Prostate gland (tissue), 2 donors: ENCODE data around the gene AFF2. TPM values are rescaled to one million over a fixed set of nuclear protein-coding genes. Genes with fewer than 3 reads are reported as not detected.

Source experiments
- DNase-seq: peaks from one replicate; pipeline ENCODE4 v3.0.0-alpha.2; 2019; ENCODE audit warnings: low spot score
- H3K27ac ChIP-seq, 2 donors: fragments of 200-600 bp; sonication (generic); 2 replicates each; pipeline ENCODE4 v1.5.1; 2017 to 2019
- H3K27me3 ChIP-seq: fragments of 200-600 bp; sonication (generic); replicated peaks from 2 replicates; pipeline ENCODE4 v1.5.1; 2019; ENCODE audit not compliant: insufficient read depth
- H3K36me3 ChIP-seq, 2 donors: fragments of 200-600 bp; sonication (generic); 1 replicate in 1 of 2; 2 replicates in 1 of 2; pipeline versions ENCODE4 v1.5.1 to v1.8.1; 2017 to 2019
- H3K4me1 ChIP-seq: fragments of 200-600 bp; sonication (generic); replicated peaks from 2 replicates; pipeline ENCODE4 v1.5.1; 2019
- H3K4me3 ChIP-seq, 2 donors: fragments of 200-600 bp; sonication (generic); 2 replicates each; pipeline ENCODE4 v1.5.1; 2017 to 2019
- H3K9me3 ChIP-seq: fragments of 200-600 bp; sonication (generic); 2 replicates; pipeline ENCODE4 v1.5.1; 2017
- CTCF ChIP-seq, 4 experiments: fragments of 200-600 bp in 2 of 4; fragments of 450-650 bp in 2 of 4; sonication (generic) in 2 of 4; IDR thresholded peaks; 1 replicate in 3 of 4; 2 replicates in 1 of 4; pipeline ENCODE4 v1.5.1; 2016 to 2019; ENCODE audit warnings: antibody characterized with exemption in 4 of 4, mild to moderate bottlenecking in 2 of 4, moderate library complexity in 2 of 4
- POLR2A ChIP-seq: fragments of 450-650 bp; IDR thresholded peaks from one replicate; pipeline ENCODE4 v1.6.1; 2016; ENCODE audit warnings: antibody characterized with exemption, mild to moderate bottlenecking
- POLR2AphosphoS5 ChIP-seq: sonication (generic); formaldehyde crosslinking; IDR thresholded peaks from one replicate; pipeline ENCODE4 v1.6.1; 2017; ENCODE audit warnings: antibody characterized with exemption
- WGBS: methylation state at CpG from one replicate; pipeline ENCODE4 v1.1.5; 2018; 5-methylcytosine and 5-hydroxymethylcytosine counted together
- intact Hi-C: fragments of 100-400 bp; cut with DNase I; formaldehyde crosslinking; loops from one replicate; pipeline ENCODE4 v1.14.2; 2022
- total RNA-seq, 2 donors: library from RNA; depleted of rRNA; stranded (reverse); fragments of >200 nt; gene quantifications; one replicate each; pipeline ENCODE4 v1.1.0, GENCODE V29; 2016

The AFF2 gene
- total RNA-seq, 2 donors from 2014 or later, result 0.27 to 22.2 TPM

GRCh38 chrX:148535639-148536038 is 35.2 kb downstream of the AFF2 start:
- intact Hi-C loops, result no loop called here
- Histone ChIP-seq H3K4me1 (no peaks in the 10 kb centered on the region), H3K27ac (no peak overlapping the region), H3K4me3 (no peak overlapping the region), H3K27me3 (no peaks in the 10 kb centered on the region), H3K36me3 (no peaks in the 10 kb centered on the region), H3K9me3 (no peaks in the 10 kb centered on the region)
- TF ChIP-seq POLR2A (no peak), POLR2AphosphoS5 (no peak), CTCF (IDR thresholded peaks at IDR 0.05) (no peak)
- 77% methylated on average over 4 of the region's 4 CpGs for WGBS
- no peak for DNase-seq

DNA sequence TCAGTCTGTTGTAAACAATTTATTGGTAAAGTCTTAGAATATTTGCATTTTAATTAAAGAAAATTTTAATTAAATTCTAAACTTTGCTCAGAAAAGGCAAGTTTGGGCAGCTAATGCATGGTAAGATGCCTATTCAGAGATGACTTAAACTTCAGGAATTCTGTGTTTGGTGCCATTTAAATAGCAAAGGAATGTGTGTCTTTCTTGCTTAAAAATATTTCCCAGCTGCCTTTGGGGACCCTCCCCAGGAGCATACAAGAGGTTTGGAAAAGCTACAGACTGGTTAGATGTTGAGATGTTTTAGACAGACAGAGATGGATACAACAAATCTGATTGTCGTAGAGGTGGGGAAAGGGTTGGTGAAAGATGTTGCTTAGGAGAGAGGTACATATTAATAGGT is 36.5 kb downstream of the AFF2 start:
- no peaks in the 10 kb centered on the region for H3K9me3 ChIP-seq
- no peak for TF ChIP-seq CTCF (IDR thresholded peaks at IDR 0.05)
- TF ChIP-seq POLR2A, result no peak
- no peak for TF ChIP-seq POLR2AphosphoS5
- H3K27me3 ChIP-seq, result no peaks in the 10 kb centered on the region
- H3K4me1 ChIP-seq, result no peaks in the 10 kb centered on the region
- H3K27ac ChIP-seq, result no peak overlapping the region
- no peak for DNase-seq
- intact Hi-C loops, result no loop called here
- H3K36me3 ChIP-seq, result no peaks in the 10 kb centered on the region
- WGBS, result 100% methylated on average over 1 of the region's 1 CpG
- no peak overlapping the region for H3K4me3 ChIP-seq

DNA sequence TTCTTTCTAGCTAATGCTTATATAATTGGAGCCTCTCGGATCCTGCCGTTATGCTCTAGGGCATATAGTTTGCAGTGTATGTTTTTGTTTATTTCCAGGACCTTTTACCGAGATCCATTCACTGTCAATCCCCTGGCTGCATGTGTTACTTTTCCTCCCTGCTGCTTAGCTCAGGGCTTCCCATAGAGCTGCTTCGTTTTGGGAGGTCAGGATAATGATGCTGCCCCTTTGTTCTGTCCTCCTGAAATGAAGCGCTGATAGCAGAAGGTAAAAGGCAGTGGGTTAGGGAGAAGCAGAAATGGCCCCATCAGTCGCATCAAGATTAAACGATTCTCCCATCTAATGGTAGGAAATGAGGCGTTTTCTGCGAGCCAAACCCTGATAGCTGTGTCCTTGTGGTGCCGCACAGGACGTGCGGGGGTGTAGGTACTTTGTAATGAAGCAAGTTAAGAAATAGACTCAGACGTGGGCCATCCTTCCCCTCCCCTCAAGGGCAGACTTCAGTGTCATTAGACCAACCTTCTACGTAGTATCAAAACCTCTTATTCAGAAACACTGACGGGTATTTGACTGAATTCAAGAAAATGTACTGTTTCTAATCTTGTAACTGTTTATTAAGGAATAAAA is 37.3 kb downstream of the AFF2 start:
- no peaks in the 10 kb centered on the region for H3K9me3 ChIP-seq
- no peaks in the 10 kb centered on the region for H3K27me3 ChIP-seq
- H3K27ac ChIP-seq, result no peak overlapping the region
- no peaks in the 10 kb centered on the region for H3K36me3 ChIP-seq
- H3K4me1 ChIP-seq, result no peaks in the 10 kb centered on the region
- H3K4me3 ChIP-seq, result no peak overlapping the region
- DNase-seq, result no peak
- intact Hi-C loops, result no loop called here
- WGBS, result 75% methylated on average over 15 of the region's 15 CpGs
- TF ChIP-seq CTCF (IDR thresholded peaks at IDR 0.05), result no peak
- TF ChIP-seq POLR2AphosphoS5, result no peak
- TF ChIP-seq POLR2A, result no peak

DNA sequence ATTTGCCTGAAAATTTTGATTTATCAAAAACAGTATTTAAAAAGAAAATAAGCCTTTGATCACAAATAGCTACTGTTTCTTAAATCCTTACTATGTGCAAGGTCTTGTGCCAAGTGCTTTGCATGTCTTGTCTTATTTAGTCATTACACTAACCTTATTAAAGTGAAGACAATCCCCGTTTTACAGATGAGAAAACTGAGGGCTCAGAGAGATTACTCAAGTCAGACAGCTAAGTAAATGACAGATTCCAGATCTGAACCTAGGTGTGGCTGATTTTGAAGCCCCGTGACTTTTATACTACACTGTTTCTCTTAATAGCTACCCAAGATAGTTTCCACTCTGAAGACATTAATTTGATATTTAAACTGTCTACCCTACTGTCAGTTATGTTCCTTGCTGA is 38.2 kb downstream of the AFF2 start:
- no peak for DNase-seq
- no peaks in the 10 kb centered on the region for H3K4me1 ChIP-seq
- WGBS, result 80% methylated on average over 2 of the region's 2 CpGs
- no peak overlapping the region for H3K27ac ChIP-seq
- no peaks in the 10 kb centered on the region for H3K27me3 ChIP-seq
- TF ChIP-seq POLR2A, result no peak
- no peak for TF ChIP-seq CTCF (IDR thresholded peaks at IDR 0.05)
- TF ChIP-seq POLR2AphosphoS5, result no peak
- H3K4me3 ChIP-seq, result no peak overlapping the region
- no peaks in the 10 kb centered on the region for H3K36me3 ChIP-seq
- no peaks in the 10 kb centered on the region for H3K9me3 ChIP-seq
- intact Hi-C loops, result no loop called here

- no peaks in the 10 kb centered on the region for H3K36me3 ChIP-seq
- TF ChIP-seq CTCF (IDR thresholded peaks at IDR 0.05) (no peak), POLR2AphosphoS5 (no peak), POLR2A (no peak)
- intact Hi-C loops, result no loop called here
- no peaks in the 10 kb centered on the region for H3K9me3 ChIP-seq
- H3K27me3 ChIP-seq, result no peaks in the 10 kb centered on the region
- H3K4me3 ChIP-seq, result no peak overlapping the region
- H3K4me1 ChIP-seq, result no peaks in the 10 kb centered on the region
- 87% methylated on average over 1 of the region's 1 CpG for WGBS
- no peak for DNase-seq
- no peak overlapping the region for H3K27ac ChIP-seq
Observed at GRCh38 chrX:148540114-148540513, 39.7 kb downstream of the AFF2 start.
